OCI-LY1 (cell line): Measurements from ENCODE around the gene ATP6V1G2.

Experiments
- H2AFZ ChIP-seq: fragments of 200-600 bp; sonication (generic), shearing (Covaris generic); 2 replicates; pipeline ENCODE4 v1.6.0; 2014; ENCODE audit warnings: antibody characterized with exemption, mild to moderate bottlenecking, low read length
- H3F3A ChIP-seq: fragments of 200-600 bp; sonication (generic), shearing (Covaris generic); 2 replicates; pipeline ENCODE4 v1.6.0; 2014; ENCODE audit warnings: mild to moderate bottlenecking, antibody characterized with exemption, low read length, moderate library complexity; ENCODE audit not compliant: insufficient read depth
- H3K27ac ChIP-seq: fragments of 200-600 bp; sonication (generic); 2 replicates; pipeline ENCODE4 v1.5.1; 2014; ENCODE audit warnings: low read length, mixed run types, mild to moderate bottlenecking, low read depth; ENCODE audit not compliant: poor library complexity, severe bottlenecking
- H3K27me3 ChIP-seq: fragments of 200-600 bp; sonication (generic); 2 replicates; pipeline ENCODE4 v1.6.0; 2014; ENCODE audit warnings: antibody characterized with exemption, mild to moderate bottlenecking, low read length, moderate library complexity; ENCODE audit not compliant: insufficient read depth
- H3K36me3 ChIP-seq: fragments of 200-600 bp; sonication (generic); 2 replicates; pipeline ENCODE4 v1.6.1; 2014; ENCODE audit warnings: mild to moderate bottlenecking, antibody characterized with exemption, low read length, moderate library complexity, mixed read lengths; ENCODE audit not compliant: insufficient read depth
- H3K4me1 ChIP-seq: fragments of 200-600 bp; sonication (generic); 2 replicates; pipeline ENCODE4 v1.5.1; 2014; ENCODE audit warnings: mild to moderate bottlenecking, low read length, moderate library complexity; ENCODE audit not compliant: insufficient read depth, severe bottlenecking
- H3K4me2 ChIP-seq: fragments of 200-600 bp; sonication (generic), shearing (Covaris generic); 2 replicates; pipeline ENCODE4 v1.6.1; 2014; ENCODE audit warnings: low read length
- H3K4me3 ChIP-seq: fragments of 200-600 bp; sonication (generic); 2 replicates; pipeline ENCODE4 v1.5.1; 2014; ENCODE audit warnings: low read length, low read depth, mild to moderate bottlenecking, mixed read lengths; ENCODE audit not compliant: poor library complexity, severe bottlenecking
- H3K79me2 ChIP-seq: fragments of 200-600 bp; shearing (Covaris generic); 2 replicates; pipeline ENCODE4 v1.6.1; 2016; ENCODE audit warnings: mixed run types, low read length, mixed read lengths; ENCODE audit not compliant: insufficient read depth
- H3K9ac ChIP-seq: fragments of 200-600 bp; sonication (generic), shearing (Covaris generic); 2 replicates; pipeline ENCODE4 v1.6.1; 2014; ENCODE audit warnings: mild to moderate bottlenecking, low read length, mixed read lengths
- H3K9me2 ChIP-seq: fragments of 200-600 bp; sonication (generic), shearing (Covaris generic); 2 replicates; pipeline ENCODE4 v1.6.1; 2014; ENCODE audit warnings: low read depth, mild to moderate bottlenecking, low read length, mixed read lengths
- H3K9me3 ChIP-seq: fragments of 200-600 bp; shearing (Covaris generic); 2 replicates; pipeline ENCODE4 v1.6.1; 2014; ENCODE audit warnings: low read length, mixed read lengths
- H4K20me1 ChIP-seq: fragments of 200-600 bp; sonication (generic), shearing (Covaris generic); 2 replicates; pipeline ENCODE4 v1.6.0; 2016; ENCODE audit warnings: mild to moderate bottlenecking, low read length; ENCODE audit not compliant: insufficient read depth
- EZH2 ChIP-seq: fragments of 200-600 bp; sonication (generic), shearing (Covaris generic); IDR thresholded peaks from 2 replicates; pipeline ENCODE4 v1.8.0; 2017; ENCODE audit warnings: borderline replicate concordance, mixed run types, mild to moderate bottlenecking, antibody characterized with exemption, low read length, moderate library complexity, mixed read lengths
- TF ChIP-seq, protein P1 (sequence below): fragments of 200-600 bp; sonication (generic), shearing (Covaris generic); IDR thresholded peaks from 2 replicates; pipeline ENCODE4 v1.5.1; 2017; ENCODE audit warnings: mild to moderate bottlenecking, antibody characterized with exemption, low read length, moderate library complexity, mixed read lengths

Gene ATP6V1G2

DNA sequence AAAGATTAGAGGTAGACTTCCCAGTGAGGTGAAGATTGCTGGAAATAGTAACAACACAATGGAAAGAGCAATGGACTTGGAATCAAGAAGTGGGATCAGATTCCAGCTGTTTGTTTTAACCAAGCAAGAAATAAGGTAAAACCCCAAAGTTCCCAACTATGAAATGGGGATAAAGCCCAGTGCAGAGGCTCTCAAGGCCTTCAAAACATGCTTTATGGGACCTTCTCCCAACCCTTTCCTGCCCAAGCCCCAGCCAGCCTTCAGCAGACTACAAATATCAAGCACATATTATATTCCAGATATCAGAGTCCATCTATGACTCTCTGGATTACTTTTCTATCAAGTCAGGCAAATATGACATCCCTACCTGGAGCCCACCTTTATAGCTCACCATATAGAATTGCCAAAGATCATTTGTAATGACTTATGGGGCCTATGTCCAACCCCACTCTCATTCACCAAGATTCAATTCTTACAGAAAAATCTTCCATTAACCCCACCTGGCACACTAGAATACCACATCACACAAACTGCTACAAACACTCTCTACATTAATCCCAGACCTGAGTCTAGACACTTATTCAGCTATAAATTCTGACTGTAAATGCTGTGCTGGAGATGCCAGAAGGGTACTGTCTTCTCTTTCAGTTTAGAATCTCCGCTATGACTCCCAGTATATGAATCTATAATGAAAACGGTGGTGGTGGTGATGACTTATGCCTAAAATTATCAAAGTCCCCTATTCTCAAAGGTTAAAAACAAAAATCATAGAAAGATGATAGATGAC, 10.7 kb downstream of the ATP6V1G2 start:
- Histone ChIP-seq H3K4me3 (no peak overlapping the region), H3K27ac (no peak overlapping the region), H3K4me2 (no peak overlapping the region), H3K9me2 (no peaks in the 10 kb centered on the region), H3K36me3 (peaks cover 98% of the 10 kb centered on the region), H3K4me1 (peaks cover 27% of the 10 kb centered on the region), H4K20me1 (no peaks in the 10 kb centered on the region), H3K79me2 (peaks cover 29% of the 10 kb centered on the region), H3F3A (peaks cover 8% of the 10 kb centered on the region; the same call in 1 of the 2 replicates), H3K9ac (no peak overlapping the region), H3K27me3 (no peaks in the 10 kb centered on the region), H2AFZ (no peak overlapping the region), H3K9me3 (no peaks in the 10 kb centered on the region)
- TF ChIP-seq, protein P1, sequence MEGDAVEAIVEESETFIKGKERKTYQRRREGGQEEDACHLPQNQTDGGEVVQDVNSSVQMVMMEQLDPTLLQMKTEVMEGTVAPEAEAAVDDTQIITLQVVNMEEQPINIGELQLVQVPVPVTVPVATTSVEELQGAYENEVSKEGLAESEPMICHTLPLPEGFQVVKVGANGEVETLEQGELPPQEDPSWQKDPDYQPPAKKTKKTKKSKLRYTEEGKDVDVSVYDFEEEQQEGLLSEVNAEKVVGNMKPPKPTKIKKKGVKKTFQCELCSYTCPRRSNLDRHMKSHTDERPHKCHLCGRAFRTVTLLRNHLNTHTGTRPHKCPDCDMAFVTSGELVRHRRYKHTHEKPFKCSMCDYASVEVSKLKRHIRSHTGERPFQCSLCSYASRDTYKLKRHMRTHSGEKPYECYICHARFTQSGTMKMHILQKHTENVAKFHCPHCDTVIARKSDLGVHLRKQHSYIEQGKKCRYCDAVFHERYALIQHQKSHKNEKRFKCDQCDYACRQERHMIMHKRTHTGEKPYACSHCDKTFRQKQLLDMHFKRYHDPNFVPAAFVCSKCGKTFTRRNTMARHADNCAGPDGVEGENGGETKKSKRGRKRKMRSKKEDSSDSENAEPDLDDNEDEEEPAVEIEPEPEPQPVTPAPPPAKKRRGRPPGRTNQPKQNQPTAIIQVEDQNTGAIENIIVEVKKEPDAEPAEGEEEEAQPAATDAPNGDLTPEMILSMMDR, result no peak
- no peak for TF ChIP-seq EZH2

DNA sequence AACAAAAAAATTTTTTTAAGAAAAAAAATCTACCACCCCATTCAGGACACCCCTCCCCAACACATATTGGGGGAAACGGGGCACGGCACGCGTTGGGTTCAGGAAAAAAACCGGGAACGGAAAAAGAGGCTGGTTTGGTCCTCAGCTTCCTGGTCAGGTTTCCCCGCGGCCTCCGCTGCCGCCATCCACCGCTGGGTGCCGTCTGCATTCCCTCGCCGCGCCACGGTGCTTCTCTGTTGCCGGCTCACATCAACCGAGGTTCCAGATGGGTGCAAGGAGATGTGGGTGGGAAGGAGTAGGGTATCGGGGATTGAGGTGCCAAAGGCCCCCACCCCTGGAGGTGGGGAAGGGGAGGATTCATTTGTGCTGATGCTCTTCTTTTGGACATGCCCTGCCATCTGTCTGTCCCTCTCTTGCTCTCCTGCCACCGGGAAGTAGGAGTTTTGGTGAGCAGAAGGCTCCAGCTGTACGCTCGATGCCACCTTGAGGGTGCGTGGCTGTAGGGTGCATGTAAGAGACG, 11.8 kb downstream of the ATP6V1G2 start:
- TF ChIP-seq, protein P1, result no peak
- TF ChIP-seq EZH2, result no peak
- no peaks in the 10 kb centered on the region for H3K9me3 ChIP-seq
- no peak overlapping the region for H3K27ac ChIP-seq
- no peaks in the 10 kb centered on the region for H3K9me2 ChIP-seq
- H4K20me1 ChIP-seq, result no peaks in the 10 kb centered on the region
- H2AFZ ChIP-seq, result no peak overlapping the region
- peaks cover 98% of the 10 kb centered on the region for H3K36me3 ChIP-seq
- H3K27me3 ChIP-seq, result no peaks in the 10 kb centered on the region
- H3K79me2 ChIP-seq, result peaks cover 17% of the 10 kb centered on the region
- H3F3A ChIP-seq, result peaks cover 14% of the 10 kb centered on the region; the same call in 1 of the 2 replicates
- H3K4me3 ChIP-seq, result no peak overlapping the region
- H3K4me1 ChIP-seq, result peaks cover 16% of the 10 kb centered on the region
- no peak overlapping the region for H3K9ac ChIP-seq
- H3K4me2 ChIP-seq, result no peak overlapping the region

DNA sequence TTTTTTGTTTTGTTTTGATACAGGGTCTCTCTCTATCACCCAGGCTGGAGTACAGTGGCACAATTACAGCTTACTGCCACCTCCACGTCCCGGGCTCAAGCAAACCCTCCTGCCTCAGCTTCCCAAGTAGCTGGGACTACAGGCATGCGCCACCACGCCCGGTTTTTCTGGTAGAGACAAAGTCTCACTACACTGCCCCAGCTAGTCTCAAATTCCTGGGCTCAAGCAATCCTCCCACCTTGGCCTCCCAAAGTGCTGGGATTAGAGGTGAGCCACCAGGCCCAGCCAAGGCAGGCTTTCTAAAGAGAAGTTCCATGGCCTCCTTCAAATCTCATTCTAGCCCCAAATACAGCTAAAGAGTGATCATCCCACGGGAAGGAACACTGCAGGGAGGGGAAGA, 12.4 kb downstream of the ATP6V1G2 start:
- no peaks in the 10 kb centered on the region for H3K9me2 ChIP-seq
- H3K4me1 ChIP-seq, result peaks cover 10% of the 10 kb centered on the region
- H3K9ac ChIP-seq, result no peak overlapping the region
- H3K27ac ChIP-seq, result no peak overlapping the region
- H3K36me3 ChIP-seq, result peaks cover 95% of the 10 kb centered on the region
- peaks cover 11% of the 10 kb centered on the region for H3K79me2 ChIP-seq
- no peak for TF ChIP-seq EZH2
- TF ChIP-seq, protein P1, result no peak
- H3K4me3 ChIP-seq, result no peak overlapping the region
- H3K27me3 ChIP-seq, result no peaks in the 10 kb centered on the region
- H3F3A ChIP-seq, result peaks cover 14% of the 10 kb centered on the region; the same call in 1 of the 2 replicates
- H3K9me3 ChIP-seq, result no peaks in the 10 kb centered on the region
- H3K4me2 ChIP-seq, result no peak overlapping the region
- no peak overlapping the region for H2AFZ ChIP-seq
- no peaks in the 10 kb centered on the region for H4K20me1 ChIP-seq
